MM.1S (cell line): ENCODE results near the gene RIIAD1.

ENCODE experiments used
- DNase-seq: peaks from one replicate; pipeline ENCODE4 v3.0.0-alpha.2; 2015
- H2AFZ ChIP-seq: fragments of 300-600 bp; sonication (generic); 2 replicates; pipeline ENCODE4 v1.6.0; 2016; ENCODE audit warnings: antibody characterized with exemption, low read length
- H3F3A ChIP-seq: fragments of 300-600 bp; sonication (generic); 2 replicates; pipeline ENCODE4 v1.6.1; 2016; ENCODE audit warnings: mild to moderate bottlenecking, antibody characterized with exemption, low read length, moderate library complexity, mixed read lengths; ENCODE audit not compliant: insufficient read depth
- H3K27ac ChIP-seq: fragments of 300-600 bp; sonication (generic); 2 replicates; pipeline ENCODE4 v1.5.1; 2016; ENCODE audit warnings: mild to moderate bottlenecking, low read length
- H3K27me3 ChIP-seq: fragments of 300-600 bp; sonication (generic); replicated peaks from 2 replicates; pipeline ENCODE4 v1.6.0; 2016; ENCODE audit warnings: low read length; ENCODE audit not compliant: insufficient read depth
- H3K36me3 ChIP-seq: fragments of 300-600 bp; sonication (generic); replicated peaks from 2 replicates; pipeline ENCODE4 v1.6.1; 2016; ENCODE audit warnings: mild to moderate bottlenecking, low read length, mixed read lengths; ENCODE audit not compliant: insufficient read depth
- H3K4me1 ChIP-seq: fragments of 300-600 bp; sonication (generic); 2 replicates; pipeline ENCODE4 v1.6.1; 2016; ENCODE audit warnings: low read length, mixed read lengths
- H3K4me2 ChIP-seq: fragments of 300-600 bp; sonication (generic); 2 replicates; pipeline ENCODE4 v1.6.0; 2016; ENCODE audit warnings: low read depth, low read length
- H3K4me3 ChIP-seq: fragments of 300-600 bp; sonication (generic); 2 replicates; pipeline ENCODE4 v1.5.1; 2016; ENCODE audit warnings: low read length, mixed read lengths
- H3K79me2 ChIP-seq: fragments of 300-600 bp; sonication (generic); 2 replicates; pipeline ENCODE4 v1.6.1; 2016; ENCODE audit warnings: mixed run types, low read length, mixed read lengths
- H3K9ac ChIP-seq: fragments of 300-600 bp; sonication (generic); 2 replicates; pipeline ENCODE4 v1.6.1; 2016; ENCODE audit warnings: low read length, mixed read lengths
- H3K9me2 ChIP-seq: fragments of 300-600 bp; sonication (generic); replicated peaks from 2 replicates; pipeline ENCODE4 v1.6.1; 2016; ENCODE audit warnings: mild to moderate bottlenecking, low read length, mixed read lengths; ENCODE audit not compliant: insufficient read depth
- H3K9me3 ChIP-seq: fragments of 300-600 bp; sonication (generic); replicated peaks from 2 replicates; pipeline ENCODE4 v1.6.1; 2016; ENCODE audit warnings: mild to moderate bottlenecking, low read length, mixed read lengths; ENCODE audit not compliant: insufficient read depth
- H4K20me1 ChIP-seq: fragments of 300-600 bp; sonication (generic); 2 replicates; pipeline ENCODE4 v1.6.1; 2016; ENCODE audit warnings: mild to moderate bottlenecking, low read length, moderate library complexity, mixed read lengths; ENCODE audit not compliant: insufficient read depth
- CTCF ChIP-seq: fragments of 300-600 bp; sonication (generic); IDR thresholded peaks from 2 replicates; pipeline ENCODE4 v1.5.1; 2016; ENCODE audit warnings: antibody characterized with exemption, low read length, mixed read lengths
- EZH2 ChIP-seq: fragments of 300-600 bp; sonication (generic); optimal IDR thresholded peaks from 2 replicates; pipeline ENCODE3; 2017; ENCODE audit warnings: low read depth, mild to moderate bottlenecking, antibody characterized with exemption, low read length, mixed read lengths
- EZH2phosphoT487 ChIP-seq: fragments of 300-600 bp; sonication (generic); IDR thresholded peaks from 2 replicates; pipeline ENCODE4 v1.6.1; 2018; ENCODE audit warnings: antibody characterized with exemption, low read length

The RIIAD1 gene

GRCh38 chr1:151720554-151720953, 768 bp upstream of the RIIAD1 start:
- peak overlapping the region; percentile 64 for H3K4me3 ChIP-seq
- no peaks in the 10 kb centered on the region for H4K20me1 ChIP-seq
- TF ChIP-seq CTCF: no peak
- peak overlapping the region; percentile 23; the same call in 1 of the 2 replicates for H3K9ac ChIP-seq
- H3F3A ChIP-seq: peaks cover 10% of the 10 kb centered on the region
- H3K36me3 ChIP-seq: no peaks in the 10 kb centered on the region
- H3K4me1 ChIP-seq: peaks cover 7% of the 10 kb centered on the region
- peak; percentile 87 for DNase-seq
- peak overlapping the region; percentile 90 for H3K4me2 ChIP-seq
- H2AFZ ChIP-seq: peak overlapping the region; percentile 83
- no peaks in the 10 kb centered on the region for H3K9me3 ChIP-seq
- H3K27me3 ChIP-seq: peaks cover 68% of the 10 kb centered on the region
- no peaks in the 10 kb centered on the region for H3K9me2 ChIP-seq
- H3K27ac ChIP-seq: peak overlapping the region; percentile 33; the same call in 1 of the 2 replicates
- H3K79me2 ChIP-seq: no peaks in the 10 kb centered on the region

DNA sequence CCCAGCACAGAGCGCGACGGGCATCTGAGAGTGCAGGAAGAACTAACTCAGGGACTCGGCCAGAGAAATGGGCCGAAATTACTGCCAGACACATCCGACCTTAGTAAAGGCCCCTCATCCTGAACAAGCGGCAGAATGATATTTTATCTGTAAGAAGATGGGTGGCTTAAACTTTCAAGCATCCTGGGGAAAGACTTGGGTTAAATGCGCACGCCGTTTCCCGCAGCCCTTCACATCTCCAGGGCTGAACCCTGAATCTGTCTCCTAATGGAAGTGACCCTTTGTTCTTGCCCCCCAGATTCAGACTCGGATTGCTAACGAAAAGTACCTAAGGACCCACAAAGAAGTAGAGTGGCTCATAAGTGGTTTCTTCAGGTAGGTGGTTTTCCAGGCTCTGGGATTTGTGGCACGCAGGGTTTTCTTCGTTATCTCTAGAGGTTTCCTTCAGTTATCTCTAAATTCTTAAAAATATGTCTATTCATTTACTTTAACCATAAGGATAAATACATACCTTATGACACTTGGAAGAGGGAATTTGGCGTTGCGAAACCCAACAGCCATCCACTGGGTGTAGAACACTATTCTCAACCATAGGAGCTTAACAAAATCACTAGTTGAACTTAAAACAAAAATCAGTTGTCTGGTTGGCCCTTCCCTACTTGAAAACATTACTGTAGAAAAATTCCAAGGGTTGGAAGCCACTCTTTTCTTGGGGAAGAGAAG, 627 bp downstream of the RIIAD1 start:
- H3K9ac ChIP-seq: no peak overlapping the region
- no peaks in the 10 kb centered on the region for H3K79me2 ChIP-seq
- no peaks in the 10 kb centered on the region for H3K36me3 ChIP-seq
- peak overlapping the region; percentile 64 for H3K4me3 ChIP-seq
- no peak for DNase-seq
- H3K27me3 ChIP-seq: peaks cover 63% of the 10 kb centered on the region
- peak overlapping the region; percentile 90 for H3K4me2 ChIP-seq
- peaks cover 7% of the 10 kb centered on the region for H3K4me1 ChIP-seq
- H2AFZ ChIP-seq: peak overlapping the region; percentile 49
- H3F3A ChIP-seq: peaks cover 10% of the 10 kb centered on the region
- TF ChIP-seq EZH2: no peak
- TF ChIP-seq EZH2phosphoT487: no peak
- TF ChIP-seq CTCF: no peak
- no peaks in the 10 kb centered on the region for H3K9me2 ChIP-seq
- H3K27ac ChIP-seq: no peak overlapping the region
- H3K9me3 ChIP-seq: no peaks in the 10 kb centered on the region
- no peaks in the 10 kb centered on the region for H4K20me1 ChIP-seq

- H3F3A ChIP-seq: peaks cover 10% of the 10 kb centered on the region
- DNase-seq: no peak
- no peaks in the 10 kb centered on the region for H3K9me2 ChIP-seq
- TF ChIP-seq EZH2 (no peak), EZH2phosphoT487 (no peak), CTCF (no peak)
- H3K36me3 ChIP-seq: no peaks in the 10 kb centered on the region
- no peaks in the 10 kb centered on the region for H3K9me3 ChIP-seq
- no peak overlapping the region for H3K9ac ChIP-seq
- no peak overlapping the region for H3K4me3 ChIP-seq
- no peaks in the 10 kb centered on the region for H3K79me2 ChIP-seq
- no peak overlapping the region for H3K27ac ChIP-seq
- peaks cover 63% of the 10 kb centered on the region for H3K27me3 ChIP-seq
- no peak overlapping the region for H3K4me2 ChIP-seq
- H4K20me1 ChIP-seq: no peaks in the 10 kb centered on the region
- no peak overlapping the region for H2AFZ ChIP-seq
- H3K4me1 ChIP-seq: peaks cover 7% of the 10 kb centered on the region
Measured at GRCh38 chr1:151723726-151724370, 2.5 kb downstream of the RIIAD1 start.
